Measurements from ENCODE around the gene STAT1.
"Not testable (repeated sequence)": the region's sequence is repeated elsewhere in the genome, so short reads cannot be mapped to it uniquely, and the experiment has no call there.

Gene STAT1

DNA sequence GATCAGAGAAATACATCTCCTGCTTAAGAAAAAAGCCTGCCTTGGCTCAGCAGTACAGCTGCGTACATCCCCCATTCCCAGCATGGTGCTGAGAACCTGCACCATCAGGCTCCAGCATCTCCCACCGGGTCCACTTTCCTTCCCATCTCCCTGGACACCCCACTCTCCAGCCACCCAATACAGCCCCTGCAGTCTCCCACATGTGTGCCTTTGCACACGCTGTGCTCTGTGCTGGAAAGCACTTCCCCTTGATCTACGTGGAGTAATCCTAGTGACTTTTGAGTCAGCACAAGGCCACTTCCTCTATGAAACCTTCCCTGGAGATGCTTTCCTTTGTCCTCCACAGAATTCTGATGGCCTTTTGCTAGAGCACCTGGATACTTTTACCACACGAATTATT is 17.0 kb downstream of the STAT1 start:
- CTCF ChIA-PET: interaction anchor here (0.6 to 2.6 kb wide), 15 partner anchors 8 to 353 kb away, joined by 3 to 12 read pairs (median 4); partner anchors contain the start of gene STAT1
- POLR2A ChIA-PET: interaction anchor here (1.1 kb wide), 1 partner anchor 115 kb away, joined by 3 read pairs; no protein-coding TSS in a partner anchor
- Histone ChIP-seq H3K36me3 (ENCODE audit: control insufficient read depth in 2 of 2, insufficient read depth in 1 of 2, low read length in 2 of 2) (peaks cover 17 to 96% of the 10 kb centered on the region in 2 experiments), H3K4me3 (ENCODE audit: low read depth, low read length) (no peak overlapping the region), H3K9me3 (ENCODE audit: control insufficient read depth, insufficient read depth, low read depth, low read length) (no peaks in the 10 kb centered on the region), H3K27ac (ENCODE audit: extremely low read depth, low read depth, low read length) (no peak overlapping the region), H3K4me1 (ENCODE audit: control insufficient read depth, insufficient read depth, low read length) (no peaks in the 10 kb centered on the region)
- TF ChIP-seq ZNF350 (tag by site-specific recombination; IDR thresholded peaks at IDR 0.05) (no peak), BCL11B (tag by site-specific recombination; IDR thresholded peaks at IDR 0.05; ENCODE audit: low read depth) (no peak)

- H3K27ac ChIP-seq (ENCODE audit: extremely low read depth, low read depth, low read length): no peak overlapping the region
- H3K9me3 ChIP-seq (ENCODE audit: control insufficient read depth, insufficient read depth, low read depth, low read length): no peaks in the 10 kb centered on the region
- POLR2A ChIA-PET: interaction anchor here (1.1 kb wide), 1 partner anchor 115 kb away, joined by 3 read pairs; no protein-coding TSS in a partner anchor
- H3K36me3 ChIP-seq (ENCODE audit: control insufficient read depth in 2 of 2, insufficient read depth in 1 of 2, low read length in 2 of 2): peaks cover 14 to 95% of the 10 kb centered on the region in 2 experiments
- CTCF ChIA-PET: interaction anchor here (0.6 to 2.6 kb wide), 17 partner anchors 8 to 353 kb away, joined by 3 to 12 read pairs (median 4); partner anchors contain the start of gene STAT1
- no peaks in the 10 kb centered on the region for H3K4me1 ChIP-seq (ENCODE audit: control insufficient read depth, insufficient read depth, low read length)
- TF ChIP-seq, protein P1, sequence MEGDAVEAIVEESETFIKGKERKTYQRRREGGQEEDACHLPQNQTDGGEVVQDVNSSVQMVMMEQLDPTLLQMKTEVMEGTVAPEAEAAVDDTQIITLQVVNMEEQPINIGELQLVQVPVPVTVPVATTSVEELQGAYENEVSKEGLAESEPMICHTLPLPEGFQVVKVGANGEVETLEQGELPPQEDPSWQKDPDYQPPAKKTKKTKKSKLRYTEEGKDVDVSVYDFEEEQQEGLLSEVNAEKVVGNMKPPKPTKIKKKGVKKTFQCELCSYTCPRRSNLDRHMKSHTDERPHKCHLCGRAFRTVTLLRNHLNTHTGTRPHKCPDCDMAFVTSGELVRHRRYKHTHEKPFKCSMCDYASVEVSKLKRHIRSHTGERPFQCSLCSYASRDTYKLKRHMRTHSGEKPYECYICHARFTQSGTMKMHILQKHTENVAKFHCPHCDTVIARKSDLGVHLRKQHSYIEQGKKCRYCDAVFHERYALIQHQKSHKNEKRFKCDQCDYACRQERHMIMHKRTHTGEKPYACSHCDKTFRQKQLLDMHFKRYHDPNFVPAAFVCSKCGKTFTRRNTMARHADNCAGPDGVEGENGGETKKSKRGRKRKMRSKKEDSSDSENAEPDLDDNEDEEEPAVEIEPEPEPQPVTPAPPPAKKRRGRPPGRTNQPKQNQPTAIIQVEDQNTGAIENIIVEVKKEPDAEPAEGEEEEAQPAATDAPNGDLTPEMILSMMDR (tag by site-specific recombination; IDR thresholded peaks at IDR 0.05): peak; percentile 30; the same call in 1 of the 2 replicates
- no peak for TF ChIP-seq ZBTB48 (tag by site-specific recombination; IDR thresholded peaks at IDR 0.05)
- H3K4me3 ChIP-seq (ENCODE audit: low read depth, low read length): no peak overlapping the region
Observed at GRCh38 chr2:190996338-190996946, 17.5 kb downstream of the STAT1 start.

DNA sequence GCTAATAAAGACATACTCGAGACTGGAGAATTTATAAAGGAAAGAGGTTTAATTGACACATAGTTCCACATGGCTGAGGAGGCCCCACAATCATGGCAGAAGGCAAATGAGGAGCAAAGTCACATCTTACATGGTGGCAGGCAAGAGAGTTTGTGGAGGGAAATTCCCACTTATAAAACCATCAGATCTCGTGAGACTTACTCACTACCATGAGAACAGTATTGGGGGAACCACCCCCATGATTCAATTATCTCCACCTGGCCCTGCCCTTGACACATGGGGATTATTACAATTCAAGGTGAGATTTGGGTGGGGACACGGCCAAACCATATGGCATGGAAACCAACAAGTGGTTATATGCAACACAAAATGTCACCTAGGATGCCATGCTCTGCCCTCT is 18.7 kb downstream of the STAT1 start:
- CTCF ChIA-PET: interaction anchor here (0.6 to 2.6 kb wide), 3 partner anchors 16 to 539 kb away, joined by 3 to 12 read pairs (median 3); no protein-coding TSS in a partner anchor
- peaks cover 14 to 95% of the 10 kb centered on the region in 2 experiments for H3K36me3 ChIP-seq (ENCODE audit: control insufficient read depth in 2 of 2, insufficient read depth in 1 of 2, low read length in 2 of 2)
- H3K9me3 ChIP-seq (ENCODE audit: control insufficient read depth, insufficient read depth, low read depth, low read length); POLR2A ChIA-PET; H3K27ac ChIP-seq (ENCODE audit: extremely low read depth, low read depth, low read length); H3K4me1 ChIP-seq (ENCODE audit: control insufficient read depth, insufficient read depth, low read length); H3K4me3 ChIP-seq (ENCODE audit: low read depth, low read length): not testable (repeated sequence)

DNA sequence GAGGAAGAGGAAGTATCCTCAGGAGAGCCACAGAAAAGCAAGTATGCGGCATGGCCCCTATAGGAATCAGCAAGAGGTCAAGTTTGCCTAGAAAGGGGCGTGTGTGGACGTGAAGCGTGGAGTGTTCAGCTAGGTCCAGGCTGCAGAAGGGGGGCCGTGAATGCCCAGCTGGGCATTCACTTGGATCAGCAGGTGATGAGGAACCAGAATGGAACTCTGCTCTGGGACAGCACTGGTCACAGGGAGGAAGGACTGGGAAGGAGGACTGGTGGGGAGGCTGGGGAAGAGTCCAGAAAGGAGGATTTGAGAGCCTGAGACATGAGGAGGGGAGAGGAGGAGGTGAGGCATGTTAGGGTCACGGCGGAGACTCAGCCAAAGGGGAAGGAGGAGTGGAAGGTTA is 19.8 kb downstream of the STAT1 start:
- ChIA-PET POLR2A (no interaction called here), CTCF (interaction anchor here (0.6 kb wide), 1 partner anchor 412 kb away, joined by 3 read pairs; no protein-coding TSS in a partner anchor)
- H3K36me3 ChIP-seq (ENCODE audit: control insufficient read depth in 2 of 2, insufficient read depth in 1 of 2, low read length in 2 of 2): peaks cover 14 to 95% of the 10 kb centered on the region in 2 experiments

More for the DNA sequence above, 19.8 kb downstream of the STAT1 start:
- no peaks in the 10 kb centered on the region for H3K4me1 ChIP-seq (ENCODE audit: control insufficient read depth, insufficient read depth, low read length)
- H3K9me3 ChIP-seq (ENCODE audit: control insufficient read depth, insufficient read depth, low read depth, low read length): no peaks in the 10 kb centered on the region
- H3K4me3 ChIP-seq (ENCODE audit: low read depth, low read length): no peak overlapping the region
- TF ChIP-seq MEIS1 (CRISPR knock-in tag; IDR thresholded peaks at IDR 0.05; ENCODE audit: borderline replicate concordance) (no peak), ZBTB20 (tag by site-specific recombination; IDR thresholded peaks at IDR 0.05) (no peak), ZNF624 (tag by site-specific recombination; IDR thresholded peaks at IDR 0.05) (no peak), GLIS2 (tag by site-specific recombination; IDR thresholded peaks at IDR 0.05) (no peak), ZNF26 (tag by site-specific recombination; IDR thresholded peaks at IDR 0.05) (no peak), ZNF530 (tag by site-specific recombination; IDR thresholded peaks at IDR 0.05; ENCODE audit: low read depth) (no peak), PBX3 (CRISPR knock-in tag; IDR thresholded peaks at IDR 0.05) (no peak), ZNF501 (tag by site-specific recombination; IDR thresholded peaks at IDR 0.05) (no peak), GLI4 (tag by site-specific recombination; IDR thresholded peaks at IDR 0.05) (no peak), ZBTB21 (tag by site-specific recombination; IDR thresholded peaks at IDR 0.05) (no peak), ZNF830 (tag by site-specific recombination; IDR thresholded peaks at IDR 0.05; ENCODE audit: low read depth) (no peak)
- H3K27ac ChIP-seq (ENCODE audit: extremely low read depth, low read depth, low read length): no peak overlapping the region

Data from HEK293 (cell line).